GM23338 (cell line): ENCODE results near the gene SAFB. TPM values are rescaled to one million over a fixed set of nuclear protein-coding genes. Genes with fewer than 3 reads are reported as not detected.

ENCODE experiments used
- ATAC-seq: fragments of 200-7000 bp; cut with Tn5 transposase; 3 replicates; pipeline ENCODE4 v1.9.1; 2020
- DNase-seq: peaks from one replicate; pipeline ENCODE4 v3.0.0-alpha.2; 2015; ENCODE audit warnings: low spot score
- H2AFZ ChIP-seq: fragments of 200-600 bp; sonication (generic); 2 replicates; pipeline ENCODE4 v1.8.0; 2016; ENCODE audit warnings: antibody characterized with exemption, mild to moderate bottlenecking, moderate library complexity
- H3F3A ChIP-seq: fragments of 200-600 bp; sonication (generic); replicated peaks from 2 replicates; pipeline ENCODE4 v1.8.0; 2017; ENCODE audit warnings: antibody characterized with exemption, mixed run types, low read depth
- H3K27ac ChIP-seq: fragments of 200-600 bp; sonication (generic); 2 replicates; pipeline ENCODE4 v1.6.1; 2016; ENCODE audit warnings: low read depth
- H3K27me3 ChIP-seq: fragments of 200-600 bp; sonication (generic); 2 replicates; pipeline ENCODE4 v1.8.0; 2016; ENCODE audit warnings: mild to moderate bottlenecking, mixed run types, moderate library complexity; ENCODE audit not compliant: insufficient read depth
- H3K36me3 ChIP-seq: fragments of 200-600 bp; sonication (generic); 2 replicates; pipeline ENCODE4 v1.8.0; 2016; ENCODE audit warnings: mild to moderate bottlenecking; ENCODE audit not compliant: insufficient read depth
- H3K4me1 ChIP-seq: fragments of 200-600 bp; sonication (generic); 2 replicates; pipeline ENCODE4 v1.8.0; 2016; ENCODE audit warnings: mild to moderate bottlenecking, moderate library complexity; ENCODE audit not compliant: insufficient read depth
- H3K4me2 ChIP-seq: fragments of 200-600 bp; sonication (generic); 2 replicates; pipeline ENCODE4 v1.7.1; 2017; ENCODE audit warnings: mixed run types
- H3K4me3 ChIP-seq: fragments of 200-600 bp; sonication (generic); 2 replicates; pipeline ENCODE4 v1.6.1; 2016; ENCODE audit warnings: mixed run types
- H3K79me2 ChIP-seq: fragments of 200-600 bp; sonication (generic); replicated peaks from 2 replicates; pipeline ENCODE4 v1.8.0; 2017; ENCODE audit warnings: mild to moderate bottlenecking; ENCODE audit not compliant: insufficient read depth
- H3K9me2 ChIP-seq: fragments of 200-600 bp; sonication (generic); 2 replicates; pipeline ENCODE4 v1.8.0; 2017; ENCODE audit not compliant: insufficient read depth
- H4K20me1 ChIP-seq: fragments of 200-600 bp; sonication (generic); replicated peaks from 2 replicates; pipeline ENCODE4 v1.8.0; 2017; ENCODE audit warnings: mild to moderate bottlenecking; ENCODE audit not compliant: insufficient read depth
- H3K27ac Mint-ChIP-seq: 2 replicates; pipeline ENCODE4 v1.8.0; 2020; ENCODE audit warnings: inconsistent platforms, mild to moderate bottlenecking, moderate library complexity, mixed read lengths
- H3K27me3 Mint-ChIP-seq: 3 replicates; pipeline ENCODE4 v1.8.0; 2022; ENCODE audit warnings: low read depth, mild to moderate bottlenecking, moderate library complexity, mixed read lengths, inconsistent platforms; ENCODE audit not compliant: insufficient read depth, poor library complexity
- H3K36me3 Mint-ChIP-seq: 3 replicates; pipeline ENCODE4 v1.8.0; 2021; ENCODE audit warnings: low read depth, mild to moderate bottlenecking, inconsistent platforms, moderate library complexity, mixed read lengths
- H3K4me1 Mint-ChIP-seq: 3 replicates; pipeline ENCODE4 v1.8.0; 2020; ENCODE audit warnings: mild to moderate bottlenecking, inconsistent platforms, mixed read lengths
- H3K4me3 Mint-ChIP-seq: 3 replicates; pipeline ENCODE4 v1.8.0; 2021; ENCODE audit warnings: moderate library complexity, mild to moderate bottlenecking, inconsistent platforms, mixed read lengths
- H3K9me3 Mint-ChIP-seq: 3 replicates; pipeline ENCODE4 v1.8.0; 2020; ENCODE audit warnings: moderate library complexity, mild to moderate bottlenecking, inconsistent platforms, mixed read lengths
- CTCF ChIP-seq, 2 experiments: fragments of 200-600 bp in 1 of 2; sonication (generic) in 1 of 2; conservative IDR thresholded peaks; 2 replicates each; pipeline versions ENCODE4 v1.5.1 to v1.6.1; 2016 to 2017; ENCODE audit warnings: antibody characterized with exemption in 2 of 2, low read depth in 2 of 2, mild to moderate bottlenecking in 2 of 2, moderate library complexity in 1 of 2
- EZH2 ChIP-seq: fragments of 200-600 bp; sonication (generic); IDR thresholded peaks from one replicate; pipeline ENCODE4 v1.8.0; 2017; ENCODE audit warnings: antibody characterized with exemption, mild to moderate bottlenecking, low read depth; ENCODE audit not compliant: unreplicated experiment
- EZH2phosphoT487 ChIP-seq: fragments of 200-600 bp; sonication (generic); IDR thresholded peaks from one replicate; pipeline ENCODE4 v1.8.1; 2018; ENCODE audit warnings: antibody characterized with exemption; ENCODE audit not compliant: unreplicated experiment
- NANOG ChIP-seq: IDR thresholded peaks from 2 replicates; pipeline ENCODE4 v1.6.1; 2016; ENCODE audit warnings: antibody characterized with exemption, borderline replicate concordance
- POLR2AphosphoS5 ChIP-seq: IDR thresholded peaks from 2 replicates; pipeline ENCODE4 v1.6.1; 2016; ENCODE audit warnings: antibody characterized with exemption, low read depth
- STAT1 ChIP-seq: IDR thresholded peaks from one replicate; pipeline ENCODE4 v1.6.1; 2016; ENCODE audit warnings: antibody characterized with exemption; ENCODE audit not compliant: unreplicated experiment
- ZNF114 ChIP-seq: fragments of 250-450 bp; sonication (Bioruptor Pico); IDR thresholded peaks from 2 replicates; pipeline ENCODE4 v1.5.0; 2020; ENCODE audit warnings: mild to moderate bottlenecking, moderate library complexity
- ZNF331 ChIP-seq: fragments of 250-450 bp; sonication (Bioruptor Pico); IDR thresholded peaks from 2 replicates; pipeline ENCODE4 v1.5.0; 2020; ENCODE audit warnings: low read depth, mild to moderate bottlenecking, moderate library complexity
- ZNF462 ChIP-seq: fragments of 250-450 bp; sonication (Bioruptor Pico); IDR thresholded peaks from 2 replicates; pipeline ENCODE4 v1.5.0; 2020; ENCODE audit warnings: mild to moderate bottlenecking, moderate library complexity
- polyA plus RNA-seq: library from polyadenylated mRNA; unstranded; fragments of >200 nt; fragmentation: Nextera tagmentation; extraction: Ambion mirVana; gene quantifications from 2 replicates; pipeline ENCODE4 v1.2.1, GENCODE V29; 2016
- total RNA-seq: library from RNA; depleted of rRNA; stranded (reverse); fragments of >200 nt; shearing (Covaris generic); gene quantifications from 2 replicates; pipeline ENCODE4 v1.2.3, GENCODE V29; 2014

Gene SAFB
- total and polyA plus RNA-seq, 2 experiments from 2014 or later: 85.2 to 109 TPM

- TF ChIP-seq ZNF331 (CRISPR knock-in tag) (no peak), NANOG (no peak)
These were observed 82.7 kb downstream of the SAFB start (continued) for GRCh38 chr19:5705552-5705951.

- Histone ChIP-seq H3K27me3 (no peaks in the 10 kb centered on the region), H3K27ac (no peak overlapping the region), H3K9me2 (no peaks in the 10 kb centered on the region), H3K4me2 (no peak overlapping the region), H4K20me1 (no peaks in the 10 kb centered on the region; the same call in 1 of the 2 replicates), H3F3A (no peaks in the 10 kb centered on the region), H3K36me3 (peaks cover 30% of the 10 kb centered on the region), H2AFZ (no peak overlapping the region), H3K4me3 (no peak overlapping the region), H3K4me1 (no peaks in the 10 kb centered on the region), H3K79me2 (no peaks in the 10 kb centered on the region)
- H3K27ac Mint-ChIP-seq: no peak overlapping the region
- DNase-seq: no peak
- TF ChIP-seq POLR2AphosphoS5: no peak
- TF ChIP-seq EZH2phosphoT487: no peak
- no peak for ATAC-seq
- H3K36me3 Mint-ChIP-seq: peaks cover 88% of the 10 kb centered on the region
- H3K4me3 Mint-ChIP-seq: no peak overlapping the region
- H3K27me3 Mint-ChIP-seq: peaks cover 12% of the 10 kb centered on the region
- no peaks in the 10 kb centered on the region; the same call in 2 of the 3 replicates for H3K4me1 Mint-ChIP-seq
- peaks cover 5% of the 10 kb centered on the region; the same call in 2 of the 3 replicates for H3K9me3 Mint-ChIP-seq
These were observed 84.1 kb downstream of the SAFB start for GRCh38 chr19:5706876-5707573.

- Histone ChIP-seq H3K27ac (no peak overlapping the region), H3K4me2 (no peak overlapping the region), H3K4me1 (no peaks in the 10 kb centered on the region), H3K9me2 (no peaks in the 10 kb centered on the region), H3K27me3 (no peaks in the 10 kb centered on the region), H4K20me1 (no peaks in the 10 kb centered on the region; the same call in 1 of the 2 replicates), H3K36me3 (peaks cover 32% of the 10 kb centered on the region), H3F3A (peaks cover 2% of the 10 kb centered on the region; the same call in 1 of the 2 replicates), H2AFZ (no peak overlapping the region), H3K79me2 (no peaks in the 10 kb centered on the region), H3K4me3 (no peak overlapping the region)
- H3K27me3 Mint-ChIP-seq: peaks cover 12% of the 10 kb centered on the region
- H3K4me1 Mint-ChIP-seq: no peaks in the 10 kb centered on the region; the same call in 2 of the 3 replicates
- peaks cover 91% of the 10 kb centered on the region for H3K36me3 Mint-ChIP-seq
- H3K9me3 Mint-ChIP-seq: peaks cover 5% of the 10 kb centered on the region; the same call in 2 of the 3 replicates
- no peak overlapping the region for H3K27ac Mint-ChIP-seq
- ATAC-seq: no peak
- H3K4me3 Mint-ChIP-seq: no peak overlapping the region
- no peak for DNase-seq
- TF ChIP-seq STAT1 (no peak), EZH2 (no peak), CTCF (conservative IDR thresholded peaks at IDR 0.05; ENCODE audit: low read depth in 2 of 2) (no peak), ZNF462 (CRISPR knock-in tag) (no peak), ZNF114 (CRISPR knock-in tag) (no peak)
These were observed 85.0 kb downstream of the SAFB start for GRCh38 chr19:5707576-5708575.
